Stomach (tissue), 4 donors: ENCODE results near the gene AP3D1.

Source experiments
- CTCF ChIP-seq, 7 experiments: fragments of 450-650 bp in 4 of 7; fragments of 200-600 bp in 3 of 7; sonication (generic) in 3 of 7; IDR thresholded peaks; one replicate each; pipeline ENCODE4 v1.5.1; 2016 to 2019; ENCODE audit warnings: antibody characterized with exemption in 7 of 7, control low read depth in 2 of 7, mild to moderate bottlenecking in 1 of 7
- POLR2A ChIP-seq, 4 donors: fragments of 450-650 bp; IDR thresholded peaks; one replicate each; pipeline ENCODE4 v1.6.1; 2016; ENCODE audit warnings: antibody characterized with exemption in 4 of 4, control low read depth in 2 of 4, mild to moderate bottlenecking in 1 of 4, moderate library complexity in 1 of 4
- POLR2AphosphoS5 ChIP-seq, 3 donors: sonication (generic); formaldehyde crosslinking; IDR thresholded peaks; one replicate each; pipeline ENCODE4 v1.6.1; 2016; ENCODE audit warnings: antibody characterized with exemption in 3 of 3

- no peak for TF ChIP-seq CTCF (IDR thresholded peaks at IDR 0.05)
- TF ChIP-seq POLR2A (IDR thresholded peaks at IDR 0.05): no peak
- TF ChIP-seq POLR2AphosphoS5 (IDR thresholded peaks at IDR 0.05): no peak
Observed at GRCh38 chr19:2112516-2113320, 38.6 kb downstream of the AP3D1 start.
